OCI-LY1 (cell line): ENCODE data around the gene BET1.

Experiments used
- EZH2 ChIP-seq: fragments of 200-600 bp; sonication (generic), shearing (Covaris generic); IDR thresholded peaks from 2 replicates; pipeline ENCODE4 v1.8.0; 2017; ENCODE audit warnings: borderline replicate concordance, mixed run types, mild to moderate bottlenecking, antibody characterized with exemption, low read length, moderate library complexity, mixed read lengths
- TF ChIP-seq, protein P1 (sequence below): fragments of 200-600 bp; sonication (generic), shearing (Covaris generic); IDR thresholded peaks from 2 replicates; pipeline ENCODE4 v1.5.1; 2017; ENCODE audit warnings: mild to moderate bottlenecking, antibody characterized with exemption, low read length, moderate library complexity, mixed read lengths

DNA sequence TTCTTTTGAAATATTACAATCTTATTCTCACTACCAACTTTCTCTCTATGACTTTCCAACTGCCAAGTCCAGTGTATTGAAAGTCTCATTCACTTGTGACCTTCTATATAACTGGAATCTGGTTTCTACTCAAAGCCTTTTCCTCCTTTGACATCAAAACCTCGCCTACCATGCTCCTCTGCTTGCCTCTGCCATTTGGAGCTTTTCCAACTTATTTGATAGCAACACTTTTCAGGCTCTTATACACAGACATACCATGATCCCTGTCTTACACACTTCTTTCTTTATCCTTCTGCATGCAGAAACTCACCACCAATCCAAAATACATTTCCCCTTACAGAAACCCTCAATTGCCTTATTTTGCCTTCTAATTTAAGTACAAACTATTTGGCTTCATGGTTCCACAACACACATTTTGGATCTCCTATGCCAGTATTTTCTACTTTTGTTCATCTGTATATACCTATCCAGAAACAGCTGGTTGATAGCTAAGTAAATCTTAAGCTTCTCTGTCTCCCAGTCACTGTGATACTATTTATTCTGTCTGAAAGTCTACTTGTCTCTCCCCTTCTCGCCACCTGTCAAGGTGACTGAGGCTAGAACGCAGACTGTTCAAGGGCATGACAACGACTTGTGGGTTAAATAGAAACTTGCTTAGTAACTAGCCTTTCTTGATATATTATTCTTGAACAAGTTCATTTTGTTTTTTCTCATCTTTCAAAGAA, 60.2 kb downstream of the BET1 start:
- TF ChIP-seq EZH2 = no peak
- TF ChIP-seq, protein P1, sequence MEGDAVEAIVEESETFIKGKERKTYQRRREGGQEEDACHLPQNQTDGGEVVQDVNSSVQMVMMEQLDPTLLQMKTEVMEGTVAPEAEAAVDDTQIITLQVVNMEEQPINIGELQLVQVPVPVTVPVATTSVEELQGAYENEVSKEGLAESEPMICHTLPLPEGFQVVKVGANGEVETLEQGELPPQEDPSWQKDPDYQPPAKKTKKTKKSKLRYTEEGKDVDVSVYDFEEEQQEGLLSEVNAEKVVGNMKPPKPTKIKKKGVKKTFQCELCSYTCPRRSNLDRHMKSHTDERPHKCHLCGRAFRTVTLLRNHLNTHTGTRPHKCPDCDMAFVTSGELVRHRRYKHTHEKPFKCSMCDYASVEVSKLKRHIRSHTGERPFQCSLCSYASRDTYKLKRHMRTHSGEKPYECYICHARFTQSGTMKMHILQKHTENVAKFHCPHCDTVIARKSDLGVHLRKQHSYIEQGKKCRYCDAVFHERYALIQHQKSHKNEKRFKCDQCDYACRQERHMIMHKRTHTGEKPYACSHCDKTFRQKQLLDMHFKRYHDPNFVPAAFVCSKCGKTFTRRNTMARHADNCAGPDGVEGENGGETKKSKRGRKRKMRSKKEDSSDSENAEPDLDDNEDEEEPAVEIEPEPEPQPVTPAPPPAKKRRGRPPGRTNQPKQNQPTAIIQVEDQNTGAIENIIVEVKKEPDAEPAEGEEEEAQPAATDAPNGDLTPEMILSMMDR = no peak
